ENCODE data around the gene CADPS2. TPM values are rescaled to one million over a fixed set of nuclear protein-coding genes. Genes with fewer than 3 reads are reported as not detected.

The CADPS2 gene
- total RNA-seq, 6 experiments from 2014 or later: 7.6 to 14.7 (median 9.4) TPM

DNA sequence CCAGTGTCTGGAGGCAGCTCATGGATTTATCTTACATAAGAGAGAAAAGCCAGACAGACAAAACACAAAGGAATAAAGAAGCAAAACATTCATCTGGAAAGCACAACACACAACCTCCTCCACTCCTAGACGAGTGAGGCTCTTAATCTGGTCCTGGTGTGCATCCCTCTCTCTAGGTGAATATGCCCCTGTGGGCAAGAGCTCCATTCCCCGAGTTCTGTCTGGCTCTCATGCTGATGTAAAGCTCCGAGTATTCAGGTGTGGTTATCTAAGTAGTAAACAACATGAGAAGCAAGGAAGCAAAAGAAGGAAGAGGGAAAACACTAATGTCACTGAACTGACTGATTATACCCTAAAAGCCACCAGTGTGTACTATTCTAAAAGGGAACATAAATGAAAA lies 533.8 kb downstream of the CADPS2 start:
- ATAC-seq (no peak), DNase-seq (no peak)
- H3K4me3 ChIP-seq: no peak overlapping the region
- no peaks in the 10 kb centered on the region for H3K4me1 ChIP-seq
- no peaks in the 10 kb centered on the region for H3K27me3 ChIP-seq
- intact Hi-C loops (cut with DNase I): no loop called here
- WGBS (ENCODE audit: insufficient coverage, low coverage, low lambda C conversion rate, missing lambda C conversion rate): 67% methylated on average over 3 of the region's 3 CpGs
- no peak for TF ChIP-seq POLR2A (IDR thresholded peaks at IDR 0.05)
- TF ChIP-seq, protein P1, sequence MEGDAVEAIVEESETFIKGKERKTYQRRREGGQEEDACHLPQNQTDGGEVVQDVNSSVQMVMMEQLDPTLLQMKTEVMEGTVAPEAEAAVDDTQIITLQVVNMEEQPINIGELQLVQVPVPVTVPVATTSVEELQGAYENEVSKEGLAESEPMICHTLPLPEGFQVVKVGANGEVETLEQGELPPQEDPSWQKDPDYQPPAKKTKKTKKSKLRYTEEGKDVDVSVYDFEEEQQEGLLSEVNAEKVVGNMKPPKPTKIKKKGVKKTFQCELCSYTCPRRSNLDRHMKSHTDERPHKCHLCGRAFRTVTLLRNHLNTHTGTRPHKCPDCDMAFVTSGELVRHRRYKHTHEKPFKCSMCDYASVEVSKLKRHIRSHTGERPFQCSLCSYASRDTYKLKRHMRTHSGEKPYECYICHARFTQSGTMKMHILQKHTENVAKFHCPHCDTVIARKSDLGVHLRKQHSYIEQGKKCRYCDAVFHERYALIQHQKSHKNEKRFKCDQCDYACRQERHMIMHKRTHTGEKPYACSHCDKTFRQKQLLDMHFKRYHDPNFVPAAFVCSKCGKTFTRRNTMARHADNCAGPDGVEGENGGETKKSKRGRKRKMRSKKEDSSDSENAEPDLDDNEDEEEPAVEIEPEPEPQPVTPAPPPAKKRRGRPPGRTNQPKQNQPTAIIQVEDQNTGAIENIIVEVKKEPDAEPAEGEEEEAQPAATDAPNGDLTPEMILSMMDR (IDR thresholded peaks at IDR 0.05): no peak
- no peak overlapping the region for H3K27ac ChIP-seq
- H3K36me3 ChIP-seq: no peaks in the 10 kb centered on the region
- H3K9me3 ChIP-seq: no peaks in the 10 kb centered on the region

GRCh38 chr7:122350701-122351100 lies 535.6 kb downstream of the CADPS2 start:
- Histone ChIP-seq H3K4me1 (no peaks in the 10 kb centered on the region), H3K4me3 (no peak overlapping the region), H3K9me3 (no peaks in the 10 kb centered on the region), H3K27ac (no peak overlapping the region), H3K27me3 (no peaks in the 10 kb centered on the region), H3K36me3 (no peaks in the 10 kb centered on the region)
- intact Hi-C loops (cut with DNase I): no loop called here
- ATAC-seq (no peak), DNase-seq (no peak)
- WGBS (ENCODE audit: insufficient coverage, low coverage, low lambda C conversion rate, missing lambda C conversion rate): 84% methylated on average over 3 of the region's 3 CpGs
- no peak for TF ChIP-seq POLR2A (IDR thresholded peaks at IDR 0.05)
- TF ChIP-seq, protein P1 (IDR thresholded peaks at IDR 0.05): no peak

DNA sequence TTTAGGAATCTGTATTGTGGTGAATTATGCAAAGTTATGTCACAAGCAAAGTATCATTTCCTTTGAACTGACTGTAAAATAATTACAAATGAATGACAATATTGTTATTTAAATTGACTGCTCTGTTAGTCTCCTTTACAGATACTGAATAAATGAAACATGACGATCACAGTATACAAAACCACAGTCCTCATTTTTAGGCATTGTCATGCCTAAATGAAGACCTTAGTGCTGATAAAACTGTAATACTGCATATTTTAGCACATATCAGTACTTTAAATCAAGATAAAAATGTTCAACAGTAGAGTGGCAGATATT lies 542.0 kb downstream of the CADPS2 start:
- no peaks in the 10 kb centered on the region for H3K36me3 ChIP-seq
- WGBS (ENCODE audit: insufficient coverage, low coverage, low lambda C conversion rate, missing lambda C conversion rate): 93% methylated on average over 1 of the region's 1 CpG
- no peaks in the 10 kb centered on the region for H3K27me3 ChIP-seq
- no peak overlapping the region for H3K27ac ChIP-seq
- intact Hi-C loops (cut with DNase I): no loop called here
- TF ChIP-seq, protein P1 (IDR thresholded peaks at IDR 0.05): no peak
- TF ChIP-seq POLR2A (IDR thresholded peaks at IDR 0.05): no peak
- no peaks in the 10 kb centered on the region for H3K9me3 ChIP-seq
- DNase-seq (no peak), ATAC-seq (no peak)
- no peaks in the 10 kb centered on the region for H3K4me1 ChIP-seq
- no peak overlapping the region for H3K4me3 ChIP-seq

DNA sequence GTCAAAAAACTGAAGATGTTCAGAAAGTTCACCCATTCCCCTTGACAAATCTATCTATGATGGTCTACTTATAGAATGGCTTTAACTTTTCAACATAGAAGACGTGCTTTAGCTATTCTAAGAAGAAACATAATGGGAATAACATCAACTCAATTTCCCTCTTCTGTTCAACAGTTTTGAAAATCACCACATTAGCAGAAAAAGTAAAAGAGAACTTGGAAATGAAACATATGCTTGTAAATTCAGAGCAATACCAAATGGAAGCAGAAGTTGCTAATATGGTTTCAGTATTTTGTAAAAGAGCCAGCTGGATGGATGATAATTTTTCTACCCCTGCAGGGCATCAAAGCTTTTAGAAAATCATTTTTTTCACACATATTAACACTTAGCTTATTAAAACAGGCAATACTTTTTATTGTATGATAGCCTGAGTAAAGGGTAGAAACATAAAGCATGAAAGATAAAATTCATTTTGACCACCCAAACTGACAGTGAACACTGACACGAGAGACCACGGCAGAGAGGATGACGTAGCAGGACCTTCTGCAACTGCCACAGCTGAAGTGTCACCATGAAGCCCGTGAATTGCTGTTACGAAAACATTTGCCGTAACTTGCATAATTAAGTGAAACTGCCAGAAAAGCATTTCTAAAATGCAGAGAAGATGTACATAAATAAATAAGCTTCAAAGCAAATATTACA lies 542.5 kb downstream of the CADPS2 start:
- H3K4me1 ChIP-seq: no peaks in the 10 kb centered on the region
- TF ChIP-seq, protein P1 (IDR thresholded peaks at IDR 0.05): no peak
- no peak for TF ChIP-seq POLR2A (IDR thresholded peaks at IDR 0.05)
- DNase-seq (no peak), ATAC-seq (no peak)
- intact Hi-C loops (cut with DNase I): no loop called here
- H3K4me3 ChIP-seq: no peak overlapping the region
- no peaks in the 10 kb centered on the region for H3K27me3 ChIP-seq
- no peaks in the 10 kb centered on the region for H3K36me3 ChIP-seq
- H3K9me3 ChIP-seq: no peaks in the 10 kb centered on the region
- 96% methylated on average over 7 of the region's 7 CpGs for WGBS (ENCODE audit: insufficient coverage, low coverage, low lambda C conversion rate, missing lambda C conversion rate)
- H3K27ac ChIP-seq: no peak overlapping the region

- ATAC-seq (no peak), DNase-seq (no peak)
- Histone ChIP-seq H3K27me3 (no peaks in the 10 kb centered on the region), H3K27ac (no peak overlapping the region), H3K4me1 (no peaks in the 10 kb centered on the region), H3K4me3 (no peak overlapping the region), H3K9me3 (no peaks in the 10 kb centered on the region), H3K36me3 (no peaks in the 10 kb centered on the region)
- 100% methylated on average over 1 of the region's 1 CpG for WGBS (ENCODE audit: insufficient coverage, low coverage, low lambda C conversion rate, missing lambda C conversion rate)
- TF ChIP-seq POLR2A (IDR thresholded peaks at IDR 0.05): no peak
- intact Hi-C loops (cut with DNase I): no loop called here
Observed at GRCh38 chr7:122340427-122340826, 545.8 kb downstream of the CADPS2 start.

Measured in right lobe of liver (tissue), 6 donors.